ENCODE data around the gene DNAJA4.
A peak's percentile ranks its signal among the peaks of the same experiment; 100 is the strongest.
"Not testable (repeated sequence)": the region's sequence is repeated elsewhere in the genome, so short reads cannot be mapped to it uniquely, and the experiment has no call there.

Gene DNAJA4

GRCh38 chr15:78244893-78245292 lies 19.5 kb upstream of the DNAJA4 start:
- peak; percentile 6 for DNase-seq

- DNase-seq, result not testable (repeated sequence)
Measured at GRCh38 chr15:78245392-78245791, 19.0 kb upstream of the DNAJA4 start.

- DNase-seq, result not testable (repeated sequence)
Measured at GRCh38 chr15:78245976-78246620, 18.3 kb upstream of the DNAJA4 start.

GRCh38 chr15:78247911-78248310 lies 16.5 kb upstream of the DNAJA4 start:
- DNase-seq, result no peak

GRCh38 chr15:78249131-78249530 lies 15.2 kb upstream of the DNAJA4 start:
- DNase-seq, result no peak

GRCh38 chr15:78251136-78251535 lies 13.2 kb upstream of the DNAJA4 start:
- DNase-seq, result no peak

GRCh38 chr15:78255421-78256043 lies 8.8 kb upstream of the DNAJA4 start:
- no peak for DNase-seq

- no peak for DNase-seq
Measured at GRCh38 chr15:78256044-78256437, 8.3 kb upstream of the DNAJA4 start.

- DNase-seq, result no peak
Measured at GRCh38 chr15:78257681-78258080, 6.7 kb upstream of the DNAJA4 start.

- DNase-seq, result no peak
Measured at GRCh38 chr15:78259232-78259631, 5.1 kb upstream of the DNAJA4 start.

GRCh38 chr15:78260489-78260888 lies 3.9 kb upstream of the DNAJA4 start:
- DNase-seq, result no peak

- DNase-seq, result no peak
Measured at GRCh38 chr15:78261062-78261461, 3.3 kb upstream of the DNAJA4 start.

GRCh38 chr15:78263351-78263781 lies 996 bp upstream of the DNAJA4 start:
- DNase-seq, result no peak

- no peak for DNase-seq
Measured at GRCh38 chr15:78263907-78264303, 457 bp upstream of the DNAJA4 start.

GRCh38 chr15:78265137-78265460 lies 737 bp downstream of the DNAJA4 start:
- no peak for DNase-seq

GRCh38 chr15:78265752-78266224 lies 1.4 kb downstream of the DNAJA4 start:
- DNase-seq, result no peak

- no peak for DNase-seq
Measured at GRCh38 chr15:78266229-78266628, 1.9 kb downstream of the DNAJA4 start.

GRCh38 chr15:78266806-78267205 lies 2.4 kb downstream of the DNAJA4 start:
- no peak for DNase-seq

- DNase-seq, result no peak
Measured at GRCh38 chr15:78272316-78272715, 8.0 kb downstream of the DNAJA4 start.

- no peak for DNase-seq
Measured at GRCh38 chr15:78272776-78273175, 8.4 kb downstream of the DNAJA4 start.

- no peak for DNase-seq
Measured at GRCh38 chr15:78274994-78275393, 10.6 kb downstream of the DNAJA4 start.

GRCh38 chr15:78276064-78276943 lies 11.9 kb downstream of the DNAJA4 start:
- peak; percentile 75 for DNase-seq

- no peak for DNase-seq
Measured at GRCh38 chr15:78280319-78281072, 16.1 kb downstream of the DNAJA4 start.
